ENCODE results near the gene POLE3.
"Not testable (repeated sequence)": the region's sequence is repeated elsewhere in the genome, so short reads cannot be mapped to it uniquely, and the experiment has no call there.

The POLE3 gene

GRCh38 chr9:113375057-113376023, 35.1 kb downstream of the POLE3 start:
- DNase-seq: no peak

- DNase-seq: no peak
Measured at GRCh38 chr9:113373676-113374392, 36.6 kb downstream of the POLE3 start.

- DNase-seq: no peak
Measured at GRCh38 chr9:113373256-113373655, 37.2 kb downstream of the POLE3 start.

GRCh38 chr9:113372059-113372458, 38.4 kb downstream of the POLE3 start:
- DNase-seq: no peak

- peak; percentile 77 for DNase-seq
Measured at GRCh38 chr9:113370806-113371325, 39.6 kb downstream of the POLE3 start.

GRCh38 chr9:113369855-113370140, 40.7 kb downstream of the POLE3 start:
- no peak for DNase-seq

- DNase-seq: no peak
Measured at GRCh38 chr9:113368982-113369854, 41.3 kb downstream of the POLE3 start.

- no peak for DNase-seq
Measured at GRCh38 chr9:113368348-113368981, 42.0 kb downstream of the POLE3 start.

- not testable (repeated sequence) for DNase-seq
Measured at GRCh38 chr9:113365652-113366051, 44.8 kb downstream of the POLE3 start.

GRCh38 chr9:113364951-113365350, 45.5 kb downstream of the POLE3 start:
- DNase-seq: no peak

- no peak for DNase-seq
Measured at GRCh38 chr9:113363336-113363735, 47.1 kb downstream of the POLE3 start.

- no peak for DNase-seq
Measured at GRCh38 chr9:113361304-113362018, 49.0 kb downstream of the POLE3 start.

- no peak for DNase-seq
Measured at GRCh38 chr9:113360242-113360842, 50.1 kb downstream of the POLE3 start.

- no peak for DNase-seq
Measured at GRCh38 chr9:113359385-113359784, 51.1 kb downstream of the POLE3 start.
